ENCODE data around the gene GALNT18. TPM values are rescaled to one million over a fixed set of nuclear protein-coding genes. Genes with fewer than 3 reads are reported as not detected.
A peak's percentile ranks its signal among the peaks of the same experiment; 100 is the strongest.

GALNT18 gene
- total RNA-seq, 1 donor from 2014 or later, result 2.1 TPM

DNA sequence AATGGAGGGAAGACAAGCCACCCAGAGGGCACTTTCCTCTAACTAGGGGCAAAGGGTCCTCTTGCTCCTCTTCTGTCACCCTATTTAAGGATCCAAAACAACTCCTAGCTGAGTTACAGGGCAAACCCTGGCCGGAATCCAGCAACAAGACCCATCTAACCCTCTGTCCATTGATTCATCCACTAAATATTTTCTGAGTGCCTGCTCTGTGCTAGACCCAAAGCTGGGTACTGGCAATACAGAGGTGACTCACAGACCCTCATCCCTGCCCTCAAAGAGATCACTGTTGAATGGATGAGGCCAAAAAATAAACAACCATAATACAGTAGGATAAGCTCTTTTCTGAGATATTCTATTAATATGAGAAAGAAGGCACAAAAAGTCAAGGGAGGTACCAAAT, 4.3 kb upstream of the GALNT18 start:
- H3K36me3 Mint-ChIP-seq (ENCODE audit: insufficient read depth), result no peaks in the 10 kb centered on the region

DNA sequence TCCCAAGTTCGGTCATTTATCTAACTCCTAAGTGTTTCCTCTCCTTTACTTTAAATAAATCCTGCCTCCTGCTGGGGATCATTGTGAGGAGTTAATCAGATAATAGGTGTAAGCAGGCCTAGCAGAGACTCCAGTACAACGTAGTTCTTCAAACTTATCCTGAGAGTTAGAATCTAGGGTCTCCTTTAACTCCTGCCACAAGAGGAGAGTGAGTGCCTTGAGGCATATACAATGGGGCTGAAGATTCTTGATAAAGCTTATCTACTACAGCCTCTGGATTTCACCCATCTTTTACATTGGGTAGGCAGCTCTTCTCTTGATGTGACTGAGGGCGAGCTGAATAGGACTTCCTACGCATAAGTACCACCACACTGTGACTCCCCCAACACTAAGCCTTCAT, 3.1 kb upstream of the GALNT18 start:
- H3K36me3 Mint-ChIP-seq (ENCODE audit: insufficient read depth), result no peaks in the 10 kb centered on the region
- peaks cover 51% of the 10 kb centered on the region for H3K27me3 Mint-ChIP-seq
- peaks cover 11% of the 10 kb centered on the region for H3K4me1 Mint-ChIP-seq (ENCODE audit: low read depth)
- no peak overlapping the region for H3K4me3 Mint-ChIP-seq (ENCODE audit: low read depth)
- DNase-seq (ENCODE audit: low spot score, unreplicated experiment), result no peak
- H3K9me3 Mint-ChIP-seq (ENCODE audit: low read depth), result no peaks in the 10 kb centered on the region
- TF ChIP-seq, protein P1, sequence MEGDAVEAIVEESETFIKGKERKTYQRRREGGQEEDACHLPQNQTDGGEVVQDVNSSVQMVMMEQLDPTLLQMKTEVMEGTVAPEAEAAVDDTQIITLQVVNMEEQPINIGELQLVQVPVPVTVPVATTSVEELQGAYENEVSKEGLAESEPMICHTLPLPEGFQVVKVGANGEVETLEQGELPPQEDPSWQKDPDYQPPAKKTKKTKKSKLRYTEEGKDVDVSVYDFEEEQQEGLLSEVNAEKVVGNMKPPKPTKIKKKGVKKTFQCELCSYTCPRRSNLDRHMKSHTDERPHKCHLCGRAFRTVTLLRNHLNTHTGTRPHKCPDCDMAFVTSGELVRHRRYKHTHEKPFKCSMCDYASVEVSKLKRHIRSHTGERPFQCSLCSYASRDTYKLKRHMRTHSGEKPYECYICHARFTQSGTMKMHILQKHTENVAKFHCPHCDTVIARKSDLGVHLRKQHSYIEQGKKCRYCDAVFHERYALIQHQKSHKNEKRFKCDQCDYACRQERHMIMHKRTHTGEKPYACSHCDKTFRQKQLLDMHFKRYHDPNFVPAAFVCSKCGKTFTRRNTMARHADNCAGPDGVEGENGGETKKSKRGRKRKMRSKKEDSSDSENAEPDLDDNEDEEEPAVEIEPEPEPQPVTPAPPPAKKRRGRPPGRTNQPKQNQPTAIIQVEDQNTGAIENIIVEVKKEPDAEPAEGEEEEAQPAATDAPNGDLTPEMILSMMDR (IDR thresholded peaks at IDR 0.05; ENCODE audit: unreplicated experiment), result no peak
- H3K27ac Mint-ChIP-seq, result no peak overlapping the region

More for the DNA sequence above, 4.3 kb upstream of the GALNT18 start:
- DNase-seq (ENCODE audit: low spot score, unreplicated experiment), result no peak
- Mint-ChIP-seq H3K4me3 (ENCODE audit: low read depth) (no peak overlapping the region), H3K27me3 (peaks cover 50% of the 10 kb centered on the region), H3K4me1 (ENCODE audit: low read depth) (peaks cover 8% of the 10 kb centered on the region), H3K27ac (no peak overlapping the region), H3K9me3 (ENCODE audit: low read depth) (no peaks in the 10 kb centered on the region)
- TF ChIP-seq, protein P1 (IDR thresholded peaks at IDR 0.05; ENCODE audit: unreplicated experiment), result no peak

DNA sequence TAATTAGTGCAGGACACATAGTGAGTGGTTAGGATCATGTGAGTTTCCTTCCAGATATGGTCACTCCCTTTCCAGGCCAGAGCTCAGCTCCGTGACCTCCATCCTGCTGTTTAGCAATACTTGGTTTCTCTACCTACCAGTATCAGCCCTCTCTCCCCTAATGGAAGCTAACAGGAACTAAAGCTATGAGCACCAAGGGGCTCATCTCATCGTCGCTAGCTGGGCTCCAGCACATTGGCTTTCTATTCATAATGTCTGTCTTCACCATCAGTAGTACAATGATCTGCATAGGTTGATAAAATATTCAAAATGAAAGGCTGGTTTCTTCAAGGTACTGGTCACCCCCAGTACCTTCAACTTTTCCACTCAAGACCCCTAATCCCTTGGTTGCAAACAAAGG, 2.4 kb upstream of the GALNT18 start:
- no peak for DNase-seq (ENCODE audit: low spot score, unreplicated experiment)
- TF ChIP-seq, protein P1 (IDR thresholded peaks at IDR 0.05; ENCODE audit: unreplicated experiment), result no peak
- Mint-ChIP-seq H3K27me3 (peaks cover 55% of the 10 kb centered on the region), H3K4me1 (ENCODE audit: low read depth) (peaks cover 11% of the 10 kb centered on the region), H3K9me3 (ENCODE audit: low read depth) (no peaks in the 10 kb centered on the region), H3K36me3 (ENCODE audit: insufficient read depth) (no peaks in the 10 kb centered on the region), H3K4me3 (ENCODE audit: low read depth) (no peak overlapping the region), H3K27ac (no peak overlapping the region)

DNA sequence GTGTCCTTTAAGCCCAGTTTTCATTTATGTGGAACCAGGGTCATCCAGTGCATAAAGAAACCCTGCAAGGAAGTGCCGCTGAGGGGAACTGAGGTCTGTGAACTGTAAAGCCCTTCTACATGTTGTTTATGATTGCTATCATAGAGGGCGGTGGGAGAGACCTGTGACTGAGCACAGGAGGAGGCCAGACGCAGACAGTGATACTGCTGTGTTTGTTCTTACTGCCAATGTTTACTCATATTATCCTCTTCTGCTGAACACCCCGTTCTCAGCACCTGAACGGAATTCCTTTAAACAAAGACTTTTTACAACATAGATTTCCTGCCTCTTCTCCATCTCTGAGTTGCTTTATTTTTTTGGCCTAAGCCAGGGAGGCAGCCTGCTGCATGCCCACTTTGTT, 967 bp upstream of the GALNT18 start:
- DNase-seq (ENCODE audit: low spot score, unreplicated experiment), result no peak
- no peaks in the 10 kb centered on the region for H3K9me3 Mint-ChIP-seq (ENCODE audit: low read depth)
- peaks cover 11% of the 10 kb centered on the region for H3K4me1 Mint-ChIP-seq (ENCODE audit: low read depth)
- TF ChIP-seq, protein P1 (IDR thresholded peaks at IDR 0.05; ENCODE audit: unreplicated experiment), result no peak
- H3K27ac Mint-ChIP-seq, result peak overlapping the region; percentile 13
- no peaks in the 10 kb centered on the region for H3K36me3 Mint-ChIP-seq (ENCODE audit: insufficient read depth)
- H3K27me3 Mint-ChIP-seq, result peaks cover 60% of the 10 kb centered on the region
- H3K4me3 Mint-ChIP-seq (ENCODE audit: low read depth), result peak overlapping the region; percentile 43

DNA sequence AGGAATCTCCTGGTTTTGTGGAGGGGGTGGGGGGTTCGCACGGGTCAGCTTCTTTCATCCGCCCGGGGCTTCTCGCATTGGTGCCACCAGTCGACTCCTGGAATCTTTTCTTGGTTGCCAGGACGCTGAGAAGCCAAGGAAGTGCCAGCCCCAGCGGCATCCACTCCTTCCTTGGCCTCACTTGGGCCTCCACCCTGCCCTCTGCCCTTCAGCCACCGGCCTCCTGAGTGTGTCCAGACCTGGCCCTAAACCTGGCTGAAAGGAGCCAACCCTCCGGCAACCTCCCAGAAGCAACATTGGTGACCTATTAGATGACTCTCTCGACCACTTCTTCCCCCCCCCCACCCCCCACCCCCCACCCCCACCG, 518 bp upstream of the GALNT18 start:
- Mint-ChIP-seq H3K4me3 (ENCODE audit: low read depth) (peak overlapping the region; percentile 59), H3K27me3 (peaks cover 63% of the 10 kb centered on the region), H3K36me3 (ENCODE audit: insufficient read depth) (no peaks in the 10 kb centered on the region), H3K9me3 (ENCODE audit: low read depth) (no peaks in the 10 kb centered on the region), H3K4me1 (ENCODE audit: low read depth) (peaks cover 11% of the 10 kb centered on the region), H3K27ac (no peak overlapping the region)
- TF ChIP-seq, protein P1 (IDR thresholded peaks at IDR 0.05; ENCODE audit: unreplicated experiment), result no peak
- no peak for DNase-seq (ENCODE audit: low spot score, unreplicated experiment)

Data from progenitor cell of endocrine pancreas (in vitro differentiated cells).